Keratinocyte (primary cell): ENCODE results near the gene TRAPPC10. TPM values are rescaled to one million over a fixed set of nuclear protein-coding genes. Genes with fewer than 3 reads are reported as not detected.

Experiments used
- DNase-seq: peaks from one replicate; pipeline ENCODE4 v3.0.0-alpha.2; 2011; ENCODE audit warnings: low read depth, missing footprints, low spot score
- FAIRE-seq: peaks from 2 replicates; lab custom pipeline; 2011; peaks lifted over from hg19 to GRCh38; lab: Jason Lieb, UNC
- H2AFZ ChIP-seq: 2 replicates; pipeline ENCODE4 v1.6.0; 2012; ENCODE audit warnings: low read length, control low read depth, inconsistent platforms; ENCODE audit not compliant: control insufficient read depth
- H3K27ac ChIP-seq: 2 replicates; pipeline ENCODE4 v1.5.1; 2011; ENCODE audit warnings: low read length; ENCODE audit not compliant: control insufficient read depth, insufficient read depth
- H3K27me3 ChIP-seq: 3 replicates; pipeline ENCODE4 v1.6.0; 2011; ENCODE audit warnings: low read length; ENCODE audit not compliant: control insufficient read depth, insufficient read depth; ENCODE audit errors: extremely low read depth
- H3K36me3 ChIP-seq, 2 experiments: 2 replicates in 1 of 2; 3 replicates in 1 of 2; pipeline ENCODE4 v1.5.1; 2011; ENCODE audit warnings: low read length in 2 of 2, mild to moderate bottlenecking in 1 of 2; ENCODE audit not compliant: control insufficient read depth in 2 of 2, insufficient read depth in 2 of 2; ENCODE audit errors: extremely low read depth in 1 of 2
- H3K4me1 ChIP-seq: 3 replicates; pipeline ENCODE4 v1.5.1; 2011; ENCODE audit warnings: low read length; ENCODE audit not compliant: control insufficient read depth, insufficient read depth; ENCODE audit errors: extremely low read depth
- H3K4me2 ChIP-seq: 3 replicates; pipeline ENCODE4 v1.6.0; 2011; ENCODE audit warnings: low read depth, low read length; ENCODE audit not compliant: control insufficient read depth, insufficient read depth; ENCODE audit errors: extremely low read depth
- H3K4me3 ChIP-seq, 3 experiments: fragments of 200-600 bp in 1 of 3; sonication (generic) in 1 of 3; 2 replicates in 2 of 3; 3 replicates in 1 of 3; pipeline ENCODE4 v1.5.1; 2011 to 2016; ENCODE audit warnings: low read length in 3 of 3, mild to moderate bottlenecking in 3 of 3, control low read depth in 2 of 3, inconsistent platforms in 1 of 3, low read depth in 1 of 3, mixed read lengths in 1 of 3, mixed run types in 1 of 3, moderate library complexity in 1 of 3; ENCODE audit not compliant: control insufficient read depth in 2 of 3, insufficient read depth in 2 of 3; ENCODE audit errors: extremely low read depth in 1 of 3
- H3K79me2 ChIP-seq: 2 replicates; pipeline ENCODE4 v1.6.0; 2012; ENCODE audit warnings: low read length; ENCODE audit not compliant: control insufficient read depth, insufficient read depth
- H3K9ac ChIP-seq: 3 replicates; pipeline ENCODE4 v1.6.0; 2011; ENCODE audit warnings: low read length; ENCODE audit not compliant: control insufficient read depth, insufficient read depth; ENCODE audit errors: extremely low read depth
- H3K9me1 ChIP-seq: 3 replicates; pipeline ENCODE4 v1.6.0; 2011; ENCODE audit warnings: low read length; ENCODE audit not compliant: control insufficient read depth, insufficient read depth; ENCODE audit errors: extremely low read depth
- H3K9me3 ChIP-seq: 2 replicates; pipeline ENCODE4 v1.5.1; 2012; ENCODE audit warnings: low read depth, low read length; ENCODE audit not compliant: control insufficient read depth
- H4K20me1 ChIP-seq: 3 replicates; pipeline ENCODE4 v1.6.0; 2011; ENCODE audit warnings: low read length; ENCODE audit not compliant: control insufficient read depth, insufficient read depth; ENCODE audit errors: extremely low read depth
- EZH2 ChIP-seq: IDR thresholded peaks from one replicate; pipeline ENCODE4 v1.6.1; 2012; ENCODE audit warnings: inconsistent platforms, mild to moderate bottlenecking, low read length, moderate library complexity
- dilution Hi-C: fragments of 300-500 bp; cut with MboI; formaldehyde crosslinking; loops from one replicate; pipeline ENCODE4 v1.7.0; 2020; ENCODE audit warnings: low sequenced_read_pairs; ENCODE audit not compliant: extremely low pct_ligation_motif_present
- polyA plus RNA-seq, 5 experiments: library from polyadenylated mRNA; depleted of rRNA in 3 of 5; stranded (reverse) in 3 of 5; stranded (forward) in 1 of 5; unstranded in 1 of 5; fragments of >200 nt; gene quantifications; 1 replicate in 1 of 5; 2 replicates in 3 of 5; 3 replicates in 1 of 5; pipeline versions ENCODE4 v1.2.1 to v1.2.3, GENCODE V29; 2011 to 2012; ENCODE audit warnings: missing spikeins in 2 of 5, low read depth in 1 of 5, low replicate concordance in 1 of 5
- TF ChIP-seq, protein P1 (sequence below), 3 experiments: IDR thresholded peaks in 1 of 3; conservative IDR thresholded peaks in 1 of 3; optimal IDR thresholded peaks in 1 of 3; 2 replicates in 2 of 3; 3 replicates in 1 of 3; pipeline versions ENCODE3 to v1.5.1; 2011; ENCODE audit warnings: low read length in 3 of 3, mild to moderate bottlenecking in 3 of 3, moderate library complexity in 2 of 3, control low read depth in 1 of 3, inconsistent platforms in 1 of 3; ENCODE audit not compliant: insufficient read depth in 2 of 3; ENCODE audit errors: extremely low read depth in 1 of 3

TRAPPC10 gene
- polyA plus RNA-seq, 1 donor (not counting 4 experiments of a cell fraction or from before 2014, with no cell fraction given), result 21.6 TPM

DNA sequence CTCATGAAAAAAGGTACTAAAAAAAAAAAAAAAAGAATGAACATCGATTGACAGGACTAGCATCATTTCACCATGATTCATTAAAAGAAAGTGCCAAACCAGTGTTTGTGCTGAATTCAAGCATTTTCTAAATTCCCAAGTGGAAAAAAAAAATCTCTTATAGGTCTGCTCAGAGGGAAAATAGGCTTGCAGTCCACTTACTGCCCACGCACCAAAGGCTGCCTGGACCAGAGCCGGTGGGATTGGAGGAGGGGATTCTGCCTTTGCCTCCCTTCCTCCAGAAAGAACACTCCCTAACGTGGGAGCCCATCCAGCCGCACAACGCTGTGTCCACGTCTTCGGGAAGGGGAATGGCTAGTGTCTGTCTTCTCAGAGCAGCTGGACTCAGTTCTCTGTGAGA is 5.5 kb upstream of the TRAPPC10 start:
- H3K9me3 ChIP-seq, result no peaks in the 10 kb centered on the region
- no peak overlapping the region for H3K27ac ChIP-seq
- dilution Hi-C loops, result no loop called here
- no peaks in the 10 kb centered on the region for H3K9me1 ChIP-seq
- H2AFZ ChIP-seq, result no peak overlapping the region
- no peak overlapping the region for H3K4me2 ChIP-seq
- no peaks in the 10 kb centered on the region for H4K20me1 ChIP-seq
- DNase-seq (no peak), FAIRE-seq (no peak)
- H3K4me1 ChIP-seq, result peaks cover 10% of the 10 kb centered on the region
- TF ChIP-seq, protein P1, sequence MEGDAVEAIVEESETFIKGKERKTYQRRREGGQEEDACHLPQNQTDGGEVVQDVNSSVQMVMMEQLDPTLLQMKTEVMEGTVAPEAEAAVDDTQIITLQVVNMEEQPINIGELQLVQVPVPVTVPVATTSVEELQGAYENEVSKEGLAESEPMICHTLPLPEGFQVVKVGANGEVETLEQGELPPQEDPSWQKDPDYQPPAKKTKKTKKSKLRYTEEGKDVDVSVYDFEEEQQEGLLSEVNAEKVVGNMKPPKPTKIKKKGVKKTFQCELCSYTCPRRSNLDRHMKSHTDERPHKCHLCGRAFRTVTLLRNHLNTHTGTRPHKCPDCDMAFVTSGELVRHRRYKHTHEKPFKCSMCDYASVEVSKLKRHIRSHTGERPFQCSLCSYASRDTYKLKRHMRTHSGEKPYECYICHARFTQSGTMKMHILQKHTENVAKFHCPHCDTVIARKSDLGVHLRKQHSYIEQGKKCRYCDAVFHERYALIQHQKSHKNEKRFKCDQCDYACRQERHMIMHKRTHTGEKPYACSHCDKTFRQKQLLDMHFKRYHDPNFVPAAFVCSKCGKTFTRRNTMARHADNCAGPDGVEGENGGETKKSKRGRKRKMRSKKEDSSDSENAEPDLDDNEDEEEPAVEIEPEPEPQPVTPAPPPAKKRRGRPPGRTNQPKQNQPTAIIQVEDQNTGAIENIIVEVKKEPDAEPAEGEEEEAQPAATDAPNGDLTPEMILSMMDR (optimal IDR thresholded peaks at IDR 0.05 in 1 of 3, IDR thresholded peaks at IDR 0.05 in 1 of 3, conservative IDR thresholded peaks at IDR 0.05 in 1 of 3; ENCODE audit: extremely low read depth in 1 of 3, insufficient read depth in 2 of 3, low read length in 3 of 3), result no peak
- no peak for TF ChIP-seq EZH2
- no peak overlapping the region for H3K9ac ChIP-seq
- H3K4me3 ChIP-seq, result no peak overlapping the region
- no peaks in the 10 kb centered on the region for H3K36me3 ChIP-seq
- H3K79me2 ChIP-seq, result no peaks in the 10 kb centered on the region
- no peaks in the 10 kb centered on the region for H3K27me3 ChIP-seq

DNA sequence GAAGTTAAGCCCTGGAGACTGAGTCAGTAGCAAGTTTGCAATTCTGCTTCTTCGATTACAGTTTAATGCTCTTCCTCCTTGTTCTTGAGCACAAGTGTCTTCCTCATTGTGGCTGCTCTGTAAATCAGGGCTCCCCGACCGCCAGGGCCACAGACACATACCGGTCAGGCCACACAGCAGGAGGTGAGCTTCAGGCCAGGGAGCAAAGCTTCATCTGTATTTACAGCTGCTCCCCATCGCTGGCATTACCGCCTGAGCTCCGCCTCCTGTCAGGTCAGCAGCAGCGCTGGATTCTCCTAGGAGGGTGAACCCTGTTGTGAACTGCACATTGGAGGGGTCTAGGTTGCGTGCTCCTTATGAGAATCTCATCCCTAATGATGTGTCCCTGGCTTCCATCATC is 1.7 kb upstream of the TRAPPC10 start:
- H3K27me3 ChIP-seq, result no peaks in the 10 kb centered on the region
- TF ChIP-seq, protein P1 (optimal IDR thresholded peaks at IDR 0.05 in 1 of 3, IDR thresholded peaks at IDR 0.05 in 1 of 3, conservative IDR thresholded peaks at IDR 0.05 in 1 of 3; ENCODE audit: extremely low read depth in 1 of 3, insufficient read depth in 2 of 3, low read length in 3 of 3), result no peak
- no peak for TF ChIP-seq EZH2
- no peak overlapping the region for H3K27ac ChIP-seq
- H3K79me2 ChIP-seq, result peaks cover 31% of the 10 kb centered on the region
- DNase-seq (no peak), FAIRE-seq (no peak)
- no peaks in the 10 kb centered on the region for H3K9me1 ChIP-seq
- no peak overlapping the region for H2AFZ ChIP-seq
- H3K4me3 ChIP-seq, result no peak overlapping the region
- peaks cover 20% of the 10 kb centered on the region for H3K4me1 ChIP-seq
- H3K9me3 ChIP-seq, result no peaks in the 10 kb centered on the region
- H3K4me2 ChIP-seq, result no peak overlapping the region
- dilution Hi-C loops, result no loop called here
- H3K9ac ChIP-seq, result no peak overlapping the region
- H3K36me3 ChIP-seq, result no peaks in the 10 kb centered on the region
- peaks cover 10% of the 10 kb centered on the region for H4K20me1 ChIP-seq
